GM21723 (cell line): ENCODE results near the gene PELI1.

Experiments used
- ATAC-seq: cut with Tn5 transposase; IDR thresholded peaks from one replicate; pipeline ENCODE4 v1.9.1; 2021; ENCODE audit warnings: mild to moderate bottlenecking, moderate library complexity; ENCODE audit not compliant: unreplicated experiment

The PELI1 gene

DNA sequence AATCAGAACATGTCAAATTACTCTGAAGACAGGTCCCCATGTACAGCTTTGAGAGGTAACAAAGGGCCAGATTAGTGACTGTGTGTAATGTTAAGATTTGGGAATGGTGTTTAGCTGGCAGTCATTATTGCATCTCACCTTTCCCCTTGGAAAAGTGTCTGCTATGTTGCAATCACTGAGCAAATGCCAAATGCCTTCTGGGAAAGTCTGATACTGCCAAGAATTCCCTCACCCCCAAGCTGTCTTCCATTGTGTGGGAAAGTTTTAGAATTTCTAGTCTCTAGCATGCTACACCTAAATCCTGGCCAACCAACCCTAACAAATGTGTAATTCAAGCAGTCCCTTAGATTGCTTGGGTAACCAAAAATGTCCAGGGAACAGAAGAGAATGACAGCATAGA lies 13.6 kb upstream of the PELI1 start:
- ATAC-seq, result no peak

DNA sequence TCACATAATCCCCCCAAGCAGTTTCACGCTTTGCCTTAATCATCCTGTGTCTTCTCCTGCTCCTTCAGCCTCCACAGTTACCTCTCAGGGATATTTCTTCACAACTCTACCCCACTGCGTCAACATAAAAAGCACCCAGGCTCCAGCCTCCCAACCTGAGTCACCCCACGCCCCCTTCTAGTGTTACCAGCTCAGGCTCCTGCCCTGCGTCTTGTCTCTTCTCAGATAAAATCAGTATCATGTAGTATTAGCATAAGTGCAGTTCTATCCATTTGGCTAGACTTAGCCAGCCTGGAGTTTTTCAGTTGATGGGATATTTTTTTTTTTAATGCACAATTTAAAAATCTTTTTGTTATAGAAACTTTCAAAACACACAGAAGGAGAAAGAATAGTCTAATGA lies 9.6 kb upstream of the PELI1 start:
- no peak for ATAC-seq

DNA sequence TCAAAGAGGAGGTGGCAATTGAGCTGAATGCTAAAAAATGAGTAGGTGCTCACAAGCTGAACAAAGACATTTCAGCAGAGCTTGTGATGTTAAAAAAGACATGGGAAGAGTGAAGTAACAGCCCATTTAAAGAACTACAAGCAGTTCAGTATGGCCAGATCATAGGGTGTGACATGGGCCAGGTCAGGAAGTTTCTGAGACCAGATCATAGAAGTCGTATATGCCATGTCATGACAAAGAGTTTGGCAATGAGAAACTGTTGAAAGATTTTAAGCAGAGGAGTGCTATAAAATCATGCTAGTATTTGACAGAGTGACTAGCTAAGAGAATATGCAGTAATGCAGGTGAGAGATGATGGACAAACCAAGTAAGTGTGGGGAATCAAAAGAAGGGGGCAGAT lies 7.3 kb upstream of the PELI1 start:
- ATAC-seq, result no peak

DNA sequence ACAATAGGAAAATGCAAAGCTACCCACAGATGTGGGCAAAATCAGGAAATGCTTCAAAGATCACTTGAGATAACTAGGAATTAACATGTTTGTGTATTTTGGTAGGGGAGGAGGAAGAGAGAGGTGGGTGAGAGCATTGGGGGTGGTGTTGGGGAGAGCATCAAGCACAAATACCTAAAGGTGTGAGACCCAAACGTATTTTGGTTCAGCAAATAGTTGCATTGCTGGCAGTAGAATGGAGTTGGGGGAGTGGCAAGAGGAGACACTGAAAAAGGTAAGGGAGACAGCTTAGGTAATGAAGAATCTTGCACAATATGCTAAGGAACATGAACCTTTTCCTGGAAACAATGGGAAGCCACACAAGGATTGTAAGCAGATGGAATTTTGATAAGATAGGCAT lies 1.5 kb upstream of the PELI1 start:
- no peak for ATAC-seq

DNA sequence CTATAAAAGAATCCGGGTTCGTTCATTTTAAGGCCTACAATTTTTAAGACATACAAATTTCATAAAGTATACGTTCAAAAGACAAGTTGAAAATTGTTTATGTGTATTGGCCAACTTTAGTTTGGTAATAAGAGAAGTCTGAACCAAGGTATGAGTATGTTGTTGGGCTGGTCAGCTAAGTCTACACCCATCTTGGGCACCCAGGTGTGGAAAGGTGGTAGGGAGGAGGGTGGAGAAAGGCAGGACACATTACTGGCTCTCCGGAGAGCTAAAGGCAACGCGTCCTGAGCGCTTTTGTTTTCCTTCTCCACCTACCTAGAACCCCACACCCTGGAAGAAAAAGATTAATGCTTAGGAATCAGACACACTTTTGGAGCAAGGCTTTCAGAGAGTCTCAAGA lies 899 bp upstream of the PELI1 start:
- no peak for ATAC-seq

DNA sequence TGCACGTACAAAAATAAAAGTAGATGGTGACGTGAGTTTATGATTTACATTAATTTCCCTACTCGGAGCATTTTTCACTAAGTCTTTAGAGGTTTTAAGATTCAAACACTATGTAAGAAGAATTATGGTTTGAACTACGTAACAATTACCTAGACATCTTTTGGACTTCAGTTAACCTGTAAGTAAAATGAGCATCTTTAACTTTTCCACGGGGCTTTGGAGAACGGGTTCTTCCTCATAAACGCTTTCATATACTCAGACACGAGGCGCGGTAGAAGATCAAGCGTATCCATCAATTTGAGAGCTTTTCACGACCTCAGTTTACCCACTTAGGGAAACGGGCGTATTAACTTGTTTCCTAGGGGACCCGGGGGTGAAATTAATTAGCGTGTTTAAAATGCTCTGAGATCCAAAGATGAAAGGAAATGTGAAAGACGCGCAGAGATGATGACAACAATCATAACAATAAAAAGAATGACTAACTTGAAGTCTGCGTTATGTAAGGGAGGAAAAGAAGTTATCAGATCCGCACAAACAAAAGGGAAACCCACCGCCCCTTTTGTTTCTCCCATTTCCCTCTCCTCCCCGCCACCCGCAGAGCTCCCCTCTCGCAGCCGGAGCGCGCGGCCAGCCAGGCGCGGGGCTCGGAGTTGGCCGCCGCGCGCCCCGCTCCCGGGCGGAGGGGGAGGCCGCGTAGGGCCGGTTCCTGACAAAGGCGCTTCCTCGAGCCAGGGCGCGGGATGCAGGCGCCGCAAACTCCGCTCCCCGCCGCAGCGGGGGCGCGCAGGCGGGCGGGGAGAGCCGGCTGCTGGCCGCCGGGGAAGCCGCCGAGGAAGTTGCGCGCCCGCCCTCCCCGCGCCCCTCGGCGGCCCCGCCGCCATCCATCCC lies 807 bp downstream of the PELI1 start:
- ATAC-seq, result peak; percentile 31

DNA sequence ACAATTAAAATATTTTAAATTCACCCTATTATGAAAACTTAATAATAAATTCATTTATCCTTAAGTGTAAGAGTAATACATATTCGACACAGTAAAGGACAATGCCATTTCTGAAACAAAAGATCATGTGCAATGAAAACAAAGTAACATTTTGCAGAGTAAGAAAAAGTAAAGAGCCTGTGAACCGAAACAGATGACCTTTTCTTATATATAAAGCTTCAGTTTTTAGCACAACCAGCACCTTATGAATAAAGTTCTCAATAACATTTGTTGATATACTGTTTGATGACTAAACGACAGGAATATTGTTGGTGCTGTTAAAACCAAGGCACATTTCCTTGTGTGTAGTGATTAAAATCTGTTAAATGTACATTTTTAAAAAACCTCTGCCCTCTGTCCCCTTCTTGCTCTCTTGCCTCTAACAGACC lies 1.5 kb downstream of the PELI1 start:
- ATAC-seq, result no peak

DNA sequence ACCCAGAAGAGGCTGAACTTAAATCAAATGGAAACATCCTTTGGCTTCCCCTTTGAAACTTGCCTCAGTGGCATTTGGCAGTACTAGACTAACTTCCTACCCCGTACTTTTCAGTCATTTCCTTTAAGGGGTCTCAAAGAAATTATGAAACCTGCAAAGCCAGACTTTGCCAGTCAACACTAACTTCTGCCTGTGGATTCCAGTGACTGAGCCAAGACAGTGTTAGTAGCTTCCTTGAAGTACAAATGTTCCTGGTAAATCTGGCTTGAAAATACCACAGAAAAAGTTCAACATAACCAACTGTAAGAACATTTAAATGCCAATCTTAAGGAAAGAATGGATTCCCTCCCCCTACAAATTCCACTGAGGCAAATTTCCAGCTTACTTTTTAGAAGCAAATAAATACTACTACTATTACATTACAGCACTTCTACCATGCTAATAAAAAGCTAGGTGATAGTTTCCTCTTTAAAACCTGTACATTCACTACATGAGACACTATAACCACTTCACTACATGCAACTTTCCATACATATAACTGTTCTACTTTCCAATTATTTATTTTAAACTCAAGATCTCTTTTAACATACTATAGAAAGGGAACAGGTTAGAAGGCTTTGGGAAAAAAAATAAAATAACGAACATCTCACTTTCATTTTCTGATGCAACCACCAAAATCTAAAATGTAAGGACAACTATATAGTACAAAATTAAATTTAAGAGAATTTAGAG lies 2.4 kb downstream of the PELI1 start:
- no peak for ATAC-seq

DNA sequence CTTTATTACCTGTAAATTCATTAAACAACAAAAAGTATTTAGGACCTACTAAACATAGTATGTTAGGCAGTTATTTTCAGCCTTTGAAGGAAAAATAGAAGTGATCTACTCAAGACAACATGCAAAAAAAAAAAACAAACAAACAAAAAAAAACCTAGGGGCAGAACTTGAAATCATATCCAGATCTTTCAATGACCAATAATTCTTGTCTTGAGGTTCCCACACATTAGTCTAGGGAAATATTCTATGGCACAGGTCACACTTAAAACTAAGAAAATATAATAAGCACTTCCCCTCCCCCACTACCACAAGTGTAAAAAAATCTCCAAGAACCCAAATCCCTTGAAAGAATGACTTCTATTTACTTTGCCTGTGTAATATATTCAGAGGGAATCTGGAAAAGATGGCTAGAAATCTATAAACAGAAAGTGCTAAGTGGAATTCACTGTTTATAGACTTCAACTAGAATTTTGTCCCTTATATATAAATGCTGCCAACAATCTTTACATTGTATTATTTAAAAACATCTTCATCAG lies 3.5 kb downstream of the PELI1 start:
- ATAC-seq, result no peak

DNA sequence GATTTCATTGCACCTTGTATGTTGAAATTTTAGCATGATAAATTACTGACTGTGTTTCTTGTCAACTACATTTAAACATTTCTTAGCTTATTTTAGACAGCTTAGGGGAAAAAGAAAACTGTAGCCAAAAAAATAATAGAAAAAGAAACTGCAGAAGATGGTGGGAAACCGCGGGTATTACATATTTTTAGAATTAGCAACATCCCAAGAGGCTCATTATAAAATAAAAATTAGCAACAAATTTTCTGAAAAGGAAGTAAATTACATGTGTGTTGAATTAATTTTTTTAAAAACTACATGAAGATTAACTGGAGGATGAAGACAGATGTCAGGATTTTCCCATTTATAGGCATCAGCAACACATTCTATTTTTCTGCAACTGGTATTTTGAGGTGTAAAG lies 4.3 kb downstream of the PELI1 start:
- no peak for ATAC-seq

DNA sequence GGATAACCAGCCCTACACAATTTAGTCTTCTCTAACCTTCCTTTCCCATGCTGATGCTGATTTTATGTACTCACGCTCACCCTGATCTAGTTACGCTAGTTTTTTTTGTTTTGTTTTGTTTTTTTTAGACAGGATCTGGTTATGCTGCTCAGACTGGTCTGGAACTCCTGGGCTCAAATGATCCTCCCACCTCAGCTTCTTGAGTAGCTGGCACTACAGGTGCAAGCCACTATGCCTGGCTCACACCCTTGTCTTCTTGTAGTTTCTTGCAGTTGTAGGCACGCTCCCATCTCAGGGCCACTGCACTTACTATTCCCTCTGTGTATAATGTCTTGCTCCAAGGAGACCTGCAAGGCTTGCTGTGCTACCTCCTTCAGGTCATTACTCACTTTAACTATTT lies 6.2 kb downstream of the PELI1 start:
- ATAC-seq, result no peak

DNA sequence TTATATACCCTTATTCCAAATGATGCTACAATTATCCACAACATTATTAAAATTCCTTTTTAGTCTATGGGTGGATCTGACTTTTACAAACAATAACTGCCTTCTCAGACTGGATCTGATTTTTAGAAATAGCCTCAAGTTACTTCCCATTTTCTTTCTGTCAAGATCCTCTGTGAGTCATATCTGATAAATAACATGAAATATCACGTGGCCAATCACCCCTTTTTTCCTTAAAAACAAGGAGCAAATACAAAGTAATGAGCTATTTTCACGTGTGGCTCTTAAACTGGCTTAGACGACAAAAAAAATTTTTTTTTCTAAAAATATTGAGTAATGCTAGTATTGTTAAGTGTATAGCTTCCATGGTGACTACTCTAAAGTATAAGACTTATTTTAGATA lies 6.7 kb downstream of the PELI1 start:
- ATAC-seq, result no peak

DNA sequence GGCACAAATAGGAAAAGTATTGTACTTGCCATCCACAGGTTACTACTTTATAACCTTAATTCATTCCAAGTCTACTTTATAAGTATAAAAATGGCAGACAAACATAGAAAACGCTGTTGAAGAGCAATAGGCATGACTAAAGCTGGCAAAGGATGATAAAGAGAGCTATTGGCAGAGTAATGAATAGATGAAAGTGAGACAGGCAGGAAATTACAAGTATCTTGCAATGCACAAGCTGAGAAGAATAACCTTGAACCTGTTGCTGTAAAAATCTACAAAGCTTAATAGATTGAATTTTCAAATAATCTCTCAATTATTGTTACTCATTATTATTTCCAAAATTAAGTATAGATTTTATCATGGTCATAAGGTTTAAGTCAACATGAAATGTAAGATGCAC lies 8.8 kb downstream of the PELI1 start:
- ATAC-seq, result no peak

DNA sequence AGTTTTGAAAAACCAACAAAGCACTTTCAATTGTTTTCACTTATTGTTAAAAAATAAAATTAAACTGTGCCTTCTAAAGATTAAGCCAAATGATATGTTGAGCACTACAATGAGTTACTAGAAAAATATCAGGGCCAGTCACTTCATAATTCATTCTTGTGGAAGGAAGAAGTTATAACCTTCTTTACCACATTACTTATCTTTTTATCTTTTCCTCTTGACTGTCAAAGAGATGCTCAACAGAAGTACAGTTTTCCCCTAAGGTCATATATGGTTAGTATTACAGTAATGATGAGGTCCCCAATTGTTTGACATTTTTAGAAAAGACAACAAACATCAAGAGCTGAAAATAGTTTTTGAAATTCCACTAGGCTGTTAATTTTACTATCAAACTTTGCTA lies 9.4 kb downstream of the PELI1 start:
- no peak for ATAC-seq

DNA sequence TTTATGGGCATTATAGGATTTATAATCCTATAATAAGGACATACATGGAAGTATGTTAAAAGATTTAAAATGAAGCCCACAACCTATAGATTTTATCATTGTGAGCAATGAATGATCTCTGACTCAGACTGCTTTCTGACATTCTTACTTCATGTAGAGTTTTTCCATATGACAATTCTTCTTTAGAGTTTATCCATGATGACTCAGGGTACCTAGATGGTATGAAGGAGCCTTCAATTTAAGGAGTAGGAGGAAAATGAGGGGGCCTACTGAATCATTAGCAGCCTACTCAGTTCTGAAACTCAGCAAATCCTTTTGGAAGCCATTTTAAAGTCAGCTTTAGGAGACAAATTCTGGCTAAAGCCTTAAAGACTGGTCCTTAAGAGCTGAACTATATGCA lies 10.4 kb downstream of the PELI1 start:
- no peak for ATAC-seq

DNA sequence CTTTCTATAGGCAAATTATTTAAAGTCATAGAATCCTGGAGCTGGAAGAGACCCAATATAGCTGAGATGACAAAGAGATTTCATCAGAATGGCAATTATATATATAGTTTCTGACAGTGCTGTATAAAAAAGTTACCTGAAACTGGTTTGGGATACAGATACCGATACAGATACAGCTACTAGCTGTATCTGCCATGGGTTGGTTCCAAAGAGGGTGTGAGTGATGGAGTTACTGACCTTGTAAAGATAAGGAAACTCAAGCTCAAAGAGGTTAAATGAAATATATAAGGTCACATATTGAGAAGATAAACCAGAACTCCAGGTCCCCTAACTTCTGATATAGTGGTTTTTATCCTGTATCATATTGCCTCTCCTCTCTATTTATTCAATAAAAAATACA lies 10.9 kb downstream of the PELI1 start:
- ATAC-seq, result no peak

DNA sequence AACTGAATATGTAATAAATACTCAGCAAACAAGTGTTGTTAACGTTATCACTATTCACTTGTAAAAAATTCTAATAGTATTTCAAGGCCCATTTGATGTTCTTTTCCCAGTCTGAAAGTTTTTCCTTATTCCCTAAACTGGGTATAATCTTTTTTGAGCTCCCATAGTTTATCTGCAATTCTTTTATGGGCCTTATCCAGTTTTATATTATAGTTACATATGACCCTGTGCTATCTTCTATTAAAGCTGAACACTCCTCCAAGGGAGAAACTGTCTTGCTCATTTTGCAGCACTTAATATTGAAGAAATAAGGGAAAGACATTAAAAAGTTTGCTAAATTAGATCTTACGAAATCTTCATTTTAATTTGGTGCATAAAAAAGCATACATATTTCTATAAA lies 13.9 kb downstream of the PELI1 start:
- no peak for ATAC-seq

DNA sequence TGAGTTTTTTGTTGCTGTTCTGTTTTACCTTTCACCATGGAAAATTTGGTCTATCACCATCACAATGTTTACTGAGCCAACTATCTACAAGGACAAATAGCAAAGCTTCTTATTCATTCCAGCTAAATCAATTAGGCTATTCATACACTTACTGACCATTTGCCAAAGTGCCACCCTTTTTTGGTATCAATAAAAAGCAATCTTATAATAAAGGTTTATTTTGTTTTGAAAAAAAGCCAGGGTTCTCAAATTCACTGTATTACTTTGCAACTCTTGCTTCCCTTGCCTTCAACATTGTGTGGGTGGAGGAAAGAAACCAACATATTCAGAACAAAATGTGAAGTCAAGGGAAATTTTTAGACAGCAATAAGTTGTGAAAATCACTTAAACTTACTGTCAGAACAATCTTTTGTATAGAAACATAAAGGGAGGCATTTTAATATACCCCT lies 15.3 kb downstream of the PELI1 start:
- no peak for ATAC-seq

DNA sequence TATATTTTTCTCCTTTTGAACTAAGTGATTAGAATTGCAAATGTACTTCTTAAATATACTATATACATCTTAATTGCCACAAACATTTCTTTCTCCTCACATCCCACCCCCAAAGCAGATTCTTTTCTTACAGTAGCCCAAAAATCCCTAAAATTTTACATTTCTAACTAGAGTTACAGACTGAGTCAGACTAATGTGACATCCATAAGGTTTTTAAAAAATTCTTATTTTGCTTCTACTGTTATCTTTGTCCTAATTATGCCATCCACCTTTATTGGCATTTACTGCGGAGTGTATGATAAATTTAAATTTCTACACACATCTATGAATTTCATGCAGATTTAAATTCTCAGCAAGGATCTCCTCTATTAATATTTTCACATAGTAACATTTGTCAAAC lies 15.8 kb downstream of the PELI1 start:
- ATAC-seq, result no peak

DNA sequence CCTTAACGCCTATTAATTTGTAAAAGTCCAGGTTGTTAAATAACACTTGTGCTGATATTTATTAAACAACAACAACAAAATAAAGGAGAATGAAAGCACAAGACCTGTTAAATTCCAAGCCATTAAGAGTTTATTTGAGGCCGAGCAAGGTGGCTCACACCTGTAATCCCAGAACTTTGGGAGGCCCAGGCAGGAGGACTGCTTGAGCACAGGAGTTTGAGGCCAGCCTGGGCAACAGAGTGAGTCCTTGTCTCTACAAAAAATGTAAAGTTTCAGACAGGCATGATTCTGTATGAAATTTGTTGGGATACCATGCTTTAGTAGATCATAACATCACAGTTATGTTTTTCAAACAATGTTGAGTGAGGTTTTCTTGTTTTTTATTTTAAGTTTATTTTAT lies 17.1 kb downstream of the PELI1 start:
- no peak for ATAC-seq

DNA sequence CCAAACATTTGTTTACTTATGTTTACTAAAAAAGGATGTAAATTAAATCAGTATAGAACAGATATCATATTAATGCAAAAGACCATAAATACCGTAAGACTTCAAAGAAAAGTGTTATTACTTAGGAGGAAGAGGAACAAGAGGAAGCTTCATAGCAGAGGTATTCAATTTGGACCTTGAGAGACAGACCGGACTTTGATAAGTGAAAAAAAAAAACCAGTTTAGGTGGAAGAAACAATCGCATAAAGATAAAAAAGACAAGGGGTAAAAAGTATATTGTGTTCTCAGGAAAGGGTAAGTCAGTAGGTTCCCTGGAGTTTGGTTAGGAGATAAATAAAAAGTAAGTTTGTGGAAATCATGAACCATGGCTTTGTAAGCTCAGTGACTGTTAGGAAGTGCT lies 17.6 kb downstream of the PELI1 start:
- no peak for ATAC-seq

DNA sequence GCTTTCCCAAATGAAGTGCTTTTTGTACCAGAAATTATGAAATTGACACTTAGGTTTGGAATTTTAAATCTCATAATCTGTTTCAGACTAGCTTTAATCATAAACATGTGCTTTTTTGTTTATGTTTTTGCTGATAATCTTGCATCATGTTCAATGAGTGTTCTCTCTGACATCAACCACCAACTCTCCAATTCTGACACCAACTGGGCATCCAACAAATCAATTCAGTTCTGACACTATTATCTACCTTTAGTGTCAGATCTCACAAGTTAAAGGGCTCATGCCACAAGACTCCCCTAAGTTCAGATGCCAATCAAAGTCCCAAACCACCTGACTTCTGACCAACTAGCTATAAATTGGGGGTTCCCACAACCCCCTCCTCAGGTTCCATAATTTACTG lies 19.6 kb downstream of the PELI1 start:
- no peak for ATAC-seq
